Upper lobe of left lung (tissue), 6 donors: ENCODE measurements around the gene CHCHD3. TPM values are rescaled to one million over a fixed set of nuclear protein-coding genes. Genes with fewer than 3 reads are reported as not detected.

Experiments used
- ATAC-seq, 2 donors: fragments of 200-7000 bp; cut with Tn5 transposase; one replicate each; pipeline ENCODE4 v1.9.1; 2022; ENCODE audit warnings: mild to moderate bottlenecking in 2 of 2, moderate library complexity in 2 of 2; ENCODE audit not compliant: low FRiP score in 2 of 2
- DNase-seq, 2 donors: peaks; one replicate each; pipeline ENCODE4 v3.0.0-alpha.2; 2019 to 2020
- H3K27ac ChIP-seq, 4 donors: fragments of 200-600 bp; sonication (generic); one replicate each; pipeline ENCODE4 v1.5.1; 2016 to 2019
- H3K27me3 ChIP-seq, 4 donors: fragments of 200-600 bp; sonication (generic); one replicate each; pipeline ENCODE4 v1.5.1; 2017 to 2019
- H3K36me3 ChIP-seq, 4 donors: fragments of 200-600 bp; sonication (generic); one replicate each; pipeline ENCODE4 v1.5.1; 2016 to 2019
- H3K4me1 ChIP-seq, 4 donors: fragments of 200-600 bp; sonication (generic); one replicate each; pipeline ENCODE4 v1.5.1; 2018 to 2019
- H3K4me3 ChIP-seq, 4 donors: fragments of 200-600 bp; sonication (generic); one replicate each; pipeline ENCODE4 v1.5.1; 2017 to 2019; ENCODE audit warnings: mild to moderate bottlenecking in 2 of 4, moderate library complexity in 1 of 4
- H3K9me3 ChIP-seq, 4 donors: fragments of 200-600 bp; sonication (generic); one replicate each; pipeline ENCODE4 v1.5.1; 2018 to 2019
- CTCF ChIP-seq, 6 experiments: fragments of 450-650 bp in 4 of 6; fragments of 200-600 bp in 2 of 6; sonication (generic) in 2 of 6; IDR thresholded peaks; one replicate each; pipeline ENCODE4 v1.5.1; 2016 to 2019; ENCODE audit warnings: antibody characterized with exemption in 6 of 6
- EP300 ChIP-seq, 4 donors: sonication (generic); formaldehyde crosslinking; IDR thresholded peaks; one replicate each; pipeline ENCODE4 v1.5.1; 2017; ENCODE audit warnings: antibody characterized with exemption in 4 of 4, control low read depth in 2 of 4
- POLR2A ChIP-seq, 4 donors: fragments of 450-650 bp; IDR thresholded peaks; one replicate each; pipeline ENCODE4 v1.5.1; 2016 to 2017; ENCODE audit warnings: antibody characterized with exemption in 4 of 4, mild to moderate bottlenecking in 2 of 4
- POLR2AphosphoS5 ChIP-seq, 2 donors: sonication (generic); formaldehyde crosslinking; IDR thresholded peaks; one replicate each; pipeline ENCODE4 v1.5.1; 2017; ENCODE audit warnings: antibody characterized with exemption in 2 of 2
- WGBS, 2 donors: methylation state at CpG; one replicate each; pipeline ENCODE4 v1.1.5; 2017 to 2018; 5-methylcytosine and 5-hydroxymethylcytosine counted together
- total RNA-seq, 6 donors: library from RNA; depleted of rRNA in 4 of 6; stranded (reverse); fragments of >200 nt in 4 of 6; gene quantifications; one replicate each; pipeline versions ENCODE4 v1.1.0 to v1.2.1, GENCODE V29; 2016 to 2021
- donor health status: DM: no; HTN: no; CAD: no; lungs with moderate emphysema.
- donor health status: DM: no; HTN: yes; CAD: no; lungs with severe emphysema.

CHCHD3 gene
- total RNA-seq, 6 donors from 2014 or later, result 42.6 to 54.5 (median 48.6) TPM

GRCh38 chr7:133121175-133121844 lies 39.4 kb upstream of the CHCHD3 start:
- Histone ChIP-seq H3K36me3 (no peaks in the 10 kb centered on the region), H3K4me1 (no peaks in the 10 kb centered on the region), H3K9me3 (no peaks in the 10 kb centered on the region), H3K27me3 (no peaks in the 10 kb centered on the region), H3K4me3 (no peak overlapping the region), H3K27ac (no peak overlapping the region)
- ATAC-seq (no peak), DNase-seq (no peak)
- 78% methylated on average over 7 of the region's 7 CpGs for WGBS, 2 donors
- no peak for TF ChIP-seq CTCF (IDR thresholded peaks at IDR 0.05)
- no peak for TF ChIP-seq EP300 (IDR thresholded peaks at IDR 0.05)
- TF ChIP-seq POLR2A (IDR thresholded peaks at IDR 0.05), result no peak
- no peak for TF ChIP-seq POLR2AphosphoS5 (IDR thresholded peaks at IDR 0.05)

GRCh38 chr7:133119067-133119466 lies 37.2 kb upstream of the CHCHD3 start:
- Histone ChIP-seq H3K9me3 (no peaks in the 10 kb centered on the region), H3K36me3 (no peaks in the 10 kb centered on the region), H3K27ac (no peak overlapping the region), H3K27me3 (no peaks in the 10 kb centered on the region), H3K4me1 (no peaks in the 10 kb centered on the region), H3K4me3 (no peak overlapping the region)
- no peak for DNase-seq
- no peak for ATAC-seq
- TF ChIP-seq POLR2AphosphoS5 (IDR thresholded peaks at IDR 0.05) (no peak), EP300 (IDR thresholded peaks at IDR 0.05) (no peak), POLR2A (IDR thresholded peaks at IDR 0.05) (no peak), CTCF (IDR thresholded peaks at IDR 0.05) (no peak)

DNA sequence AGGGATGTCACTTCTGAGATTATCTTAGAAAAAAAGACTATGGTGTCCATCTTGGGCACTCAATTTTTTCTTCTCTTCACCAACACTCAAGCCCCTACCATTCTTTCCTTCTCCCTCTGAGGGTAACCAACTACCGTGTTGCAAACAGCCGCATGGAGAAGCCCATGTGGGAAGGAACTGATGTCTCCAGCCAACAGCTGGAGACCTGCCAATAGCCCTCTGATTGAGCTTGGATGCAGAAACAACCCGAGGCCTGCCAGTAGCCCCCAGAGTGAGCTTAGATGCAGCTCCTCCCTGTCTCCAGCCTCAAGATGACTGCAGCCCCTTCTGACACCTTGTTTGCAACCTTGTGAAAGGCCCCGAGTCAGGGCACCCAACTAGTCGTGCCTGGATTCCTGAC lies 36.4 kb upstream of the CHCHD3 start:
- Histone ChIP-seq H3K36me3 (no peaks in the 10 kb centered on the region), H3K27me3 (no peaks in the 10 kb centered on the region), H3K27ac (no peak overlapping the region), H3K9me3 (no peaks in the 10 kb centered on the region), H3K4me3 (no peak overlapping the region), H3K4me1 (no peaks in the 10 kb centered on the region)
- DNase-seq, result no peak
- ATAC-seq, result no peak
- 54 to 72% methylated on average over 5 of the region's 5 CpGs for WGBS, 2 donors
- TF ChIP-seq EP300 (IDR thresholded peaks at IDR 0.05) (no peak), CTCF (IDR thresholded peaks at IDR 0.05) (no peak), POLR2A (IDR thresholded peaks at IDR 0.05) (no peak), POLR2AphosphoS5 (IDR thresholded peaks at IDR 0.05) (no peak)

DNA sequence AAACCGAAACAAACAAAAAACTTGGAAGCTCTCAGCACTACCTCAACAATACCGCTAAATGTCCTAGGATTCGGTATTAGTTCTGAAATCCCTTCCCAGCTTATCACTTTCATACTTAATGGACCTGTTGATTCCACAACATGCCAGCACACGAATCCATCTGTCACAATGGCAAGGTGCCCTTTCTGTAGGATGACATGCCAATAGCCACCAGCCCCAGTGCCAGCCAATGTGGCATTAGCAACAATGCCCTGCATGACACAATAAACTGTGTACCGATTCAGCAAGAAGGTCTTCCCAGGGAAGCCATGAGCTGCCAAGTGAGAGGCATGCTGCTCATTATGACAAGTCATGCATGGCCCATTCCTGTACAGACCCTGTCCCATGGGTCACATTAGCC lies 35.6 kb upstream of the CHCHD3 start:
- no peaks in the 10 kb centered on the region for H3K27me3 ChIP-seq
- no peaks in the 10 kb centered on the region for H3K4me1 ChIP-seq
- 85 to 96% methylated on average over 5 of the region's 5 CpGs for WGBS, 2 donors
- TF ChIP-seq EP300 (IDR thresholded peaks at IDR 0.05) (no peak), POLR2AphosphoS5 (IDR thresholded peaks at IDR 0.05) (no peak), CTCF (IDR thresholded peaks at IDR 0.05) (no peak), POLR2A (IDR thresholded peaks at IDR 0.05) (no peak)
- DNase-seq, result no peak
- no peak overlapping the region for H3K27ac ChIP-seq
- H3K36me3 ChIP-seq, result no peaks in the 10 kb centered on the region
- ATAC-seq, result no peak
- H3K4me3 ChIP-seq, result no peak overlapping the region
- H3K9me3 ChIP-seq, result no peaks in the 10 kb centered on the region

DNA sequence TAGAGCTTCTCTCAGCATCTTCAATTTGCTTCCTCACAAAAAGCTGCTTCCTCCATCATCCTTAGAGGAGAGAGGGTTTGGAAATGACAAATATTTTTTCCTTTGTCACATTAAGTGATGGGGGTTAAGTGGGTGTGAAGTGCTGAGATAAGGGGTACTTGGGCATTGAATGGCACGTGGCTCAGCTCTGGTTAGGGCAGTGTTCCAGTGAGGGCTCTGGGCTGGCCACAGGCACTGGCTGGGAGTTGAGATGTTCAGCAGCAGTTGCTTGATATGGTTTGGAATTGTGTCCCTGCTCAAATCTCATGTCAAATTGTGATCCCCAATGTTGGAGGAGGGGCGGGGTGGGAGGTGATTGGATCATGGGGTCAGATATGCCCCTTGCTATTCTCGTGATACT lies 33.7 kb upstream of the CHCHD3 start:
- H3K36me3 ChIP-seq, result no peaks in the 10 kb centered on the region
- ATAC-seq, result peak in 1 of 2 donors; percentile 37
- no peak overlapping the region for H3K4me3 ChIP-seq

More for the DNA sequence above, 33.7 kb upstream of the CHCHD3 start:
- no peak for TF ChIP-seq CTCF (IDR thresholded peaks at IDR 0.05)
- Histone ChIP-seq H3K27ac (no peak overlapping the region), H3K27me3 (no peaks in the 10 kb centered on the region), H3K9me3 (no peaks in the 10 kb centered on the region), H3K4me1 (no peaks in the 10 kb centered on the region)
- WGBS, 2 donors, result 36 to 42% methylated on average over 3 of the region's 3 CpGs
- no peak for DNase-seq
